HG03135 (cell line): ENCODE measurements around the gene RAPGEF6.
"Not testable (repeated sequence)": the region's sequence is repeated elsewhere in the genome, so short reads cannot be mapped to it uniquely, and the experiment has no call there.

Experiments used
- ATAC-seq: cut with Tn5 transposase; IDR thresholded peaks from one replicate; pipeline ENCODE4 v1.9.1; 2021; ENCODE audit warnings: mild to moderate bottlenecking, moderate library complexity; ENCODE audit not compliant: unreplicated experiment

RAPGEF6 gene

GRCh38 chr5:131634996-131635683, at the start of gene RAPGEF6:
TSS of gene RAPGEF6 (minus strand) at chr5:131635229. CDS start at chr5:131635030, 199 bp downstream.
- ATAC-seq = peak; percentile 86

- no peak for ATAC-seq
Observed at GRCh38 chr5:131684595-131684994, 49.6 kb upstream of the RAPGEF6 start.

GRCh38 chr5:131684051-131684450, 49.0 kb upstream of the RAPGEF6 start:
- no peak for ATAC-seq

GRCh38 chr5:131682826-131683225, 47.8 kb upstream of the RAPGEF6 start:
- ATAC-seq = no peak

- no peak for ATAC-seq
Observed at GRCh38 chr5:131682175-131682574, 47.1 kb upstream of the RAPGEF6 start.

- no peak for ATAC-seq
Observed at GRCh38 chr5:131679911-131680310, 44.9 kb upstream of the RAPGEF6 start.

GRCh38 chr5:131678273-131678672, 43.2 kb upstream of the RAPGEF6 start:
- not testable (repeated sequence) for ATAC-seq

- ATAC-seq = no peak
Observed at GRCh38 chr5:131677115-131677514, 42.1 kb upstream of the RAPGEF6 start.

- peak; percentile 14 for ATAC-seq
Observed at GRCh38 chr5:131672776-131673175, 37.7 kb upstream of the RAPGEF6 start.

GRCh38 chr5:131671994-131672655, 37.1 kb upstream of the RAPGEF6 start:
- ATAC-seq = no peak

- no peak for ATAC-seq
Observed at GRCh38 chr5:131671409-131671808, 36.4 kb upstream of the RAPGEF6 start.

GRCh38 chr5:131664929-131665328, 29.9 kb upstream of the RAPGEF6 start:
- no peak for ATAC-seq

GRCh38 chr5:131661933-131662332, 26.9 kb upstream of the RAPGEF6 start:
- ATAC-seq = no peak

GRCh38 chr5:131659841-131660240, 24.8 kb upstream of the RAPGEF6 start:
- no peak for ATAC-seq

GRCh38 chr5:131659290-131659689, 24.3 kb upstream of the RAPGEF6 start:
- no peak for ATAC-seq

- ATAC-seq = no peak
Observed at GRCh38 chr5:131654776-131655175, 19.7 kb upstream of the RAPGEF6 start.

GRCh38 chr5:131654309-131654708, 19.3 kb upstream of the RAPGEF6 start:
- ATAC-seq = no peak

- ATAC-seq = no peak
Observed at GRCh38 chr5:131649161-131649560, 14.1 kb upstream of the RAPGEF6 start.

GRCh38 chr5:131647048-131647769, 12.2 kb upstream of the RAPGEF6 start:
- peak; percentile 82 for ATAC-seq

GRCh38 chr5:131644822-131645221, 9.8 kb upstream of the RAPGEF6 start:
- ATAC-seq = no peak

- no peak for ATAC-seq
Observed at GRCh38 chr5:131644370-131644769, 9.3 kb upstream of the RAPGEF6 start.

- ATAC-seq = no peak
Observed at GRCh38 chr5:131641494-131641893, 6.5 kb upstream of the RAPGEF6 start.
